Renal cortical epithelial cell (primary cell): ENCODE results near the gene ITGB5. TPM values are rescaled to one million over a fixed set of nuclear protein-coding genes. Genes with fewer than 3 reads are reported as not detected.
"Not testable (repeated sequence)": the region's sequence is repeated elsewhere in the genome, so short reads cannot be mapped to it uniquely, and the experiment has no call there.

Source experiments
- DNase-seq: peaks from one replicate; pipeline ENCODE4 v3.0.0-alpha.2; 2011; ENCODE audit warnings: low read depth
- total RNA-seq: library from RNA; depleted of rRNA; stranded (reverse); fragments of >200 nt; gene quantifications from 2 replicates; pipeline ENCODE4 v1.2.3, GENCODE V29; 2014

Gene ITGB5
- total RNA-seq, 1 donor from 2014 or later = 304 TPM

GRCh38 chr3:124812291-124813265 lies 74.6 kb downstream of the ITGB5 start:
- peak; percentile 98 for DNase-seq

- peak; percentile 67 for DNase-seq
These were observed 75.7 kb downstream of the ITGB5 start for GRCh38 chr3:124811436-124811835.

- no peak for DNase-seq
These were observed 76.2 kb downstream of the ITGB5 start for GRCh38 chr3:124810970-124811369.

GRCh38 chr3:124809039-124809438 lies 78.1 kb downstream of the ITGB5 start:
- DNase-seq = no peak

GRCh38 chr3:124805671-124806070 lies 81.5 kb downstream of the ITGB5 start:
- no peak for DNase-seq

- DNase-seq = no peak
These were observed 82.3 kb downstream of the ITGB5 start for GRCh38 chr3:124804875-124805274.

GRCh38 chr3:124802702-124803101 lies 84.5 kb downstream of the ITGB5 start:
- no peak for DNase-seq

- no peak for DNase-seq
These were observed 85.0 kb downstream of the ITGB5 start for GRCh38 chr3:124802061-124802698.

- no peak for DNase-seq
These were observed 86.5 kb downstream of the ITGB5 start for GRCh38 chr3:124800511-124801258.

- no peak for DNase-seq
These were observed 87.1 kb downstream of the ITGB5 start for GRCh38 chr3:124800076-124800475.

GRCh38 chr3:124799676-124800075 lies 87.5 kb downstream of the ITGB5 start:
- no peak for DNase-seq

- no peak for DNase-seq
These were observed 89.7 kb downstream of the ITGB5 start for GRCh38 chr3:124797426-124797945.

GRCh38 chr3:124796477-124796876 lies 90.7 kb downstream of the ITGB5 start:
- DNase-seq = no peak

GRCh38 chr3:124793054-124793739 lies 94.0 kb downstream of the ITGB5 start:
- no peak for DNase-seq

GRCh38 chr3:124792341-124793040 lies 94.7 kb downstream of the ITGB5 start:
- no peak for DNase-seq

GRCh38 chr3:124791639-124792151 lies 95.5 kb downstream of the ITGB5 start:
- peak; percentile 93 for DNase-seq

GRCh38 chr3:124791142-124791541 lies 96.0 kb downstream of the ITGB5 start:
- no peak for DNase-seq

- not testable (repeated sequence) for DNase-seq
These were observed 98.1 kb downstream of the ITGB5 start for GRCh38 chr3:124789103-124789502.

GRCh38 chr3:124788254-124788745 lies 98.9 kb downstream of the ITGB5 start:
- no peak for DNase-seq

- DNase-seq = peak; percentile 45
These were observed 99.5 kb downstream of the ITGB5 start for GRCh38 chr3:124787476-124788195.
